ENCODE measurements around the gene SMIM44.

- TF ChIP-seq CTCF (IDR thresholded peaks at IDR 0.05) (no peak), POLR2A (IDR thresholded peaks at IDR 0.05) (no peak)
These were observed 18.5 kb upstream of the SMIM44 start for GRCh38 chr19:3501780-3502179.

Data from Peyer's patch (tissue), 4 donors.